HPDE6-E6E7 (cell line): ENCODE measurements around the gene ART1.
"Not testable (repeated sequence)": the region's sequence is repeated elsewhere in the genome, so short reads cannot be mapped to it uniquely, and the experiment has no call there.

Experiments
- DNase-seq: peaks from one replicate; pipeline ENCODE4 v3.0.0; 2011; ENCODE audit warnings: missing footprints; ENCODE audit errors: extremely low spot score

Gene ART1

GRCh38 chr11:3632070-3632660, 12.8 kb upstream of the ART1 start:
- no peak for DNase-seq

GRCh38 chr11:3635641-3636375, 9.1 kb upstream of the ART1 start:
- no peak for DNase-seq

- DNase-seq = no peak
Observed at GRCh38 chr11:3637201-3637600, 7.7 kb upstream of the ART1 start.

- no peak for DNase-seq
Observed at GRCh38 chr11:3638513-3638912, 6.4 kb upstream of the ART1 start.

GRCh38 chr11:3639841-3640240, 5.1 kb upstream of the ART1 start:
- DNase-seq = no peak

- DNase-seq = no peak
Observed at GRCh38 chr11:3641191-3641590, 3.7 kb upstream of the ART1 start.

GRCh38 chr11:3641701-3642070, 3.2 kb upstream of the ART1 start, which contains the start of gene ART5:
ART5 (minus strand) TSS chr11:3641992; CDS start chr11:3641862, 130 bp downstream.
- no peak for DNase-seq

GRCh38 chr11:3642071-3642951, 2.6 kb upstream of the ART1 start:
- DNase-seq = peak; percentile 58

GRCh38 chr11:3643102-3643546, 1.8 kb upstream of the ART1 start:
- not testable (repeated sequence) for DNase-seq

GRCh38 chr11:3645552-3645951, 624 bp downstream of the ART1 start:
- DNase-seq = no peak

GRCh38 chr11:3648843-3649242, 3.9 kb downstream of the ART1 start:
- DNase-seq = not testable (repeated sequence)

GRCh38 chr11:3649374-3649773, 4.4 kb downstream of the ART1 start:
- DNase-seq = not testable (repeated sequence)

GRCh38 chr11:3652514-3652913, 7.6 kb downstream of the ART1 start:
- DNase-seq = not testable (repeated sequence)

GRCh38 chr11:3655547-3655946, 10.6 kb downstream of the ART1 start:
- DNase-seq = no peak

- not testable (repeated sequence) for DNase-seq
Observed at GRCh38 chr11:3657331-3657730, 12.4 kb downstream of the ART1 start.

- no peak for DNase-seq
Observed at GRCh38 chr11:3658252-3658651, 13.3 kb downstream of the ART1 start.

GRCh38 chr11:3659595-3660515, 14.9 kb downstream of the ART1 start:
- DNase-seq = no peak

- DNase-seq = no peak
Observed at GRCh38 chr11:3660960-3661359, 16.0 kb downstream of the ART1 start.

GRCh38 chr11:3662856-3663255, 17.9 kb downstream of the ART1 start:
- no peak for DNase-seq

- DNase-seq = no peak
Observed at GRCh38 chr11:3664032-3664630, 19.2 kb downstream of the ART1 start.
